ENCODE results near the gene TGFB3. TPM values are rescaled to one million over a fixed set of nuclear protein-coding genes. Genes with fewer than 3 reads are reported as not detected.

The TGFB3 gene
- total RNA-seq, 1 donor from 2014 or later: 4.4 TPM

DNA sequence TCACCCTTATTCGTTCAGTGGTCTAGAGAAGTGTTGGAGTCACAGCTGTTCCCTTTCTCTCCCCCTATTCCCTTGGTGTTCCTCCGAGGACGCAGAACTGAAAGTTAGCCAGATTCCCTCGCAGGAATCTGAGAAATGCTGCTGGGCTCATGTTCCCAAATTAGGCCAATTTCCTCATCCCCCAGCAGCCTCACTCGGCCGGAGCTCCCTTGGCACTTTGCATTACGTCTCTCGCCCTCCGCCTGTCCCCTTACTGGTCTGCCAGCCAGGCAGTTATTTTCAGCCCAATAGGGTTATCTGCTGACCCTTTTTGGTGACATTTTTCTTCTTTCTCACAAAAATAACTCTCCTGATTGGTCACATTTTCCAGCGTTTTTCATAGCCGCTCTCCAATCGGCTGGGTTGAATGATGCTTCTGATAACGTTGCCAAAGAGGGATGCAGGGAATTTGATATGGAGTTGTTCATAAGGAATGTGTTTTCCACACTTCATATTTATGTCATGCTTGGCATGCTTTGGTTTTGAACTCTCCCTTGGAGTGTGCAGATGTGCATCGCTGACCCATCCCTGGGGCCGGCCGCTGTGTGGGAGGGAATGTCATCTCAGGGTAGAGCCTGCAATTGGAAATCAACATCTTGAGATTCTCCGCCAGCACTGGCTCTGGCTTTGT lies 13.7 kb upstream of the TGFB3 start:
- no peak overlapping the region for H3K4me3 Mint-ChIP-seq
- peaks cover 4% of the 10 kb centered on the region for H3K4me1 Mint-ChIP-seq
- no peaks in the 10 kb centered on the region for H3K9me3 Mint-ChIP-seq
- H3K36me3 Mint-ChIP-seq (ENCODE audit: low read depth): peaks cover 56% of the 10 kb centered on the region
- H3K27me3 Mint-ChIP-seq: no peaks in the 10 kb centered on the region
- ATAC-seq (ENCODE audit: low read depth) (no peak), DNase-seq (no peak)
- CTCF ChIA-PET: no interaction called here
- TF ChIP-seq CTCF (IDR thresholded peaks at IDR 0.05): no peak
- POLR2A ChIA-PET: no interaction called here
- H3K27ac Mint-ChIP-seq: no peak overlapping the region
- intact Hi-C loops (cut with micrococcal nuclease): no loop called here

GRCh38 chr14:75993567-75994041 lies 11.8 kb upstream of the TGFB3 start:
- intact Hi-C loops (cut with micrococcal nuclease): no loop called here
- no peaks in the 10 kb centered on the region for H3K27me3 Mint-ChIP-seq
- no peak overlapping the region for H3K27ac Mint-ChIP-seq
- CTCF ChIA-PET: interaction anchor here (1.2 to 3.2 kb wide), 2 partner anchors 11 to 285 kb away, joined by 4 to 15 read pairs; no protein-coding TSS in a partner anchor
- no peak for TF ChIP-seq CTCF (IDR thresholded peaks at IDR 0.05)
- POLR2A ChIA-PET: no interaction called here
- H3K4me3 Mint-ChIP-seq: no peak overlapping the region
- DNase-seq: no peak
- H3K9me3 Mint-ChIP-seq: no peaks in the 10 kb centered on the region
- peaks cover 52% of the 10 kb centered on the region for H3K36me3 Mint-ChIP-seq (ENCODE audit: low read depth)
- no peak for ATAC-seq (ENCODE audit: low read depth)
- peaks cover 4% of the 10 kb centered on the region for H3K4me1 Mint-ChIP-seq

DNA sequence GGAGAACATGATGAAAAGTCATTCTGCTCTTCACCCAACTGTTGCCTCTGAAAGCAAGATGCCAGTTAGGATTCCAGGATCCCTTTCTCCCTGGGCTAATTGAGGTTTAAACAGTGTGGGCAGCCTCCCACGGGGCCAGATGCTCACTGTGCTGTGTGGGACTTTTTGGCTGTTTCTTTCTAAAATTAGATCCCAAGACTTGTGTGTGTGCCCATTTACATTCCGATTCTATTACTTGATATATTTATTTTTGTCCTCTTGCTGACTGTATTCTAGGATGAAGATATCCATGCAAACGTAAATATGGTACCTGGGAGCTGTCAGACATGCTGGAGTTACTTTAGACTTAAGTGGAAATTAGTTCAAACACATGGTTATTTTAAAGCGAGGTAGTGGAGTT lies 10.0 kb upstream of the TGFB3 start:
- Mint-ChIP-seq H3K27me3 (no peaks in the 10 kb centered on the region), H3K4me1 (peaks cover 5% of the 10 kb centered on the region), H3K4me3 (no peak overlapping the region), H3K27ac (no peak overlapping the region), H3K9me3 (no peaks in the 10 kb centered on the region), H3K36me3 (ENCODE audit: low read depth) (peaks cover 35% of the 10 kb centered on the region)
- DNase-seq: no peak
- no peak for TF ChIP-seq CTCF (IDR thresholded peaks at IDR 0.05)
- ChIA-PET POLR2A (no interaction called here), CTCF (interaction anchor here (1.7 to 3.2 kb wide), 2 partner anchors 9 to 85 kb away, joined by 5 to 15 read pairs; no protein-coding TSS in a partner anchor)
- ATAC-seq (ENCODE audit: low read depth): no peak
- intact Hi-C loops (cut with micrococcal nuclease): no loop called here

DNA sequence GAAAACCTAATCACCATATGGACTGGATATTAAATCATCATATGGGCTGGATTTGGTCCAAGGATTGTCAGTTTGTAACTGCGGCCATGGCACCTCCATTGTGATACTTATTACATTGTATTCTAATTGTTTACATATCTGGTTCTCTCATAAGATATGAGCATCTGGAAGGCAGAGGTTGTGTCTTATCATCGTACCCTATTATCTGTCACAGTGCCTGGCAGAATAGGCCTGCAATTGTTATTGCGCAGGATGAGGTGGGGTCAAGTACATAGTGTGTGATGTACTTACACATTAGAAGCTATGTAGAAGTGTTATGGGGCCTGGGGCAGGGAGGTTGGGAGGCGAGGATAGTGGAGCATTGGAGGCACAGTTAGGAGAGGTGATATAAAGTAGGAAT lies 8.5 kb upstream of the TGFB3 start:
- Mint-ChIP-seq H3K36me3 (ENCODE audit: low read depth) (peaks cover 23% of the 10 kb centered on the region), H3K27ac (no peak overlapping the region), H3K4me3 (no peak overlapping the region), H3K4me1 (peaks cover 16% of the 10 kb centered on the region), H3K27me3 (no peaks in the 10 kb centered on the region), H3K9me3 (no peaks in the 10 kb centered on the region)
- CTCF ChIA-PET: no interaction called here
- no peak for TF ChIP-seq CTCF (IDR thresholded peaks at IDR 0.05)
- no peak for ATAC-seq (ENCODE audit: low read depth)
- DNase-seq: no peak
- intact Hi-C loops (cut with micrococcal nuclease): no loop called here
- POLR2A ChIA-PET: no interaction called here

DNA sequence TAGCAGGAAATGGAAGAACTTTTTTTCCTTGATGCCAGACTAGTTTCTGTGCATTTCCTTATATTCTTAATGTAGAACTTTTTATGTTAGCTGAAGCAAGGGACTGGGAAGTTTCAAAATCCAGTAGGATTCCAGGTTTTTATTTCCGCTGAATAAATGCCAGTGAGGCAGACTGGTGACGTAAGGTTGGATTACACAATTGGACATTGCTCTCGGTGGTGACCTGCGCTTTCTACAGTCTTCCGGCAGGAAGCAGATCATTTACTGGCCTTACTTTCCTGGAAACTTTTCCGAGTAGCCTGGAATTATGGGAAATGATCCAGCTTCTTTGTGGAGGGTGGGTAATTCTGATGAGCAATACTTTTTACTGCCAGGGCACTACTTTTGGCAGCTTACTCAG lies 7.3 kb upstream of the TGFB3 start:
- DNase-seq (no peak), ATAC-seq (ENCODE audit: low read depth) (no peak)
- no peak for TF ChIP-seq CTCF (IDR thresholded peaks at IDR 0.05)
- no peaks in the 10 kb centered on the region for H3K9me3 Mint-ChIP-seq
- intact Hi-C loops (cut with micrococcal nuclease): loop anchor here (10.0 kb wide), 1 partner anchor 684 kb away; no protein-coding TSS in a partner anchor
- ChIA-PET CTCF (no interaction called here), POLR2A (no interaction called here)
- H3K4me3 Mint-ChIP-seq: no peak overlapping the region
- peaks cover 13% of the 10 kb centered on the region for H3K36me3 Mint-ChIP-seq (ENCODE audit: low read depth)
- H3K4me1 Mint-ChIP-seq: peaks cover 19% of the 10 kb centered on the region
- H3K27me3 Mint-ChIP-seq: no peaks in the 10 kb centered on the region
- no peak overlapping the region for H3K27ac Mint-ChIP-seq

All from activated B cell treated with CpG ODN at 0.5 μM for 24 hours (primary cell).